IPS-NIHi7 (cell line): ENCODE data around the gene CASTOR1.

Experiments
- DNase-seq: peaks from one replicate; pipeline ENCODE4 v3.0.0; 2012; ENCODE audit warnings: mixed read lengths; ENCODE audit errors: extremely low spot score

CASTOR1 gene

DNA sequence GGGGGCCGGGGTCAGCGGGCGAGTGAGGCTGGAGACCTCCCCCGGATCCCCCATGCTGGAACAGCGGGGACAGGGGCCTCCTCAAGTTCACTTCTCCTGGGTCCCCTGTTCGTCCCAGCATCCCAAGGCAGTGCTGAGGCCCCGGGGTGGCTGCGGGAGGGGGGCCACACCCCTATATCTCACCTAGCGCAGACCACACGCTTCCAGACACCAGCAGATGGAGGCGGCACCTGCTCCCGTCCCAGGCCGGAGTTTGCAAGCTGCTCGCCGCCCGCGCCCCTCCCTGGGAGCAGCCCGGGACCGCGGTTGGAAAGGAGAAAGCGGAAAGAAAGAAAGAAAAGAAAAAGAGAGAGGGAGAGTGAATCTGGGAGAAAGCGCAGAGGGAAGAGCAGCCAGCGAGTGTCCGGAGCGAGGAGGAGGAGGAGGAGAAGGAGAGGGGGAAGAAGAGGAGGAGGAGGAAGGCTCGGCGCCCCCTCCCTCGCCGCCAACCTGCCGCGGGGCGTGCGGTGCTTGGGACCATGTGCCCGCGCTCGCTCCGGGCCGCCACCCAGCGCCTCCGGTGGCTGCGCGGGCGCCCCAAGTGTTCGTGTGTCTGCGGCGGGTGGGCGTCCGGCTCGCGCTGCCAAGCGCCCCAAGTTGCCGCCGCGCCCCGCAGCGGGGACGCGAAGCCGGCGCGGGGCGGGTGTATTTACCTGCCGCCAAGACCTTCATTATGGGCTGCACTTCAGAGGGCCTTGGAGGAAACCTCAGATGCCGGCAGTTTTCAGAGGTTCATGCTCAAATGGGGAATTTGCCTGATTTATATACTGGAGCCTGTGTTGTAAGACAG lies 43.1 kb downstream of the CASTOR1 start, which contains the start of gene LIF:
Gene LIF (minus strand): TSS at position 775 of the 829 bp plus-strand sequence. CDS start 64 bp downstream, at position 711.
- DNase-seq: no peak

DNA sequence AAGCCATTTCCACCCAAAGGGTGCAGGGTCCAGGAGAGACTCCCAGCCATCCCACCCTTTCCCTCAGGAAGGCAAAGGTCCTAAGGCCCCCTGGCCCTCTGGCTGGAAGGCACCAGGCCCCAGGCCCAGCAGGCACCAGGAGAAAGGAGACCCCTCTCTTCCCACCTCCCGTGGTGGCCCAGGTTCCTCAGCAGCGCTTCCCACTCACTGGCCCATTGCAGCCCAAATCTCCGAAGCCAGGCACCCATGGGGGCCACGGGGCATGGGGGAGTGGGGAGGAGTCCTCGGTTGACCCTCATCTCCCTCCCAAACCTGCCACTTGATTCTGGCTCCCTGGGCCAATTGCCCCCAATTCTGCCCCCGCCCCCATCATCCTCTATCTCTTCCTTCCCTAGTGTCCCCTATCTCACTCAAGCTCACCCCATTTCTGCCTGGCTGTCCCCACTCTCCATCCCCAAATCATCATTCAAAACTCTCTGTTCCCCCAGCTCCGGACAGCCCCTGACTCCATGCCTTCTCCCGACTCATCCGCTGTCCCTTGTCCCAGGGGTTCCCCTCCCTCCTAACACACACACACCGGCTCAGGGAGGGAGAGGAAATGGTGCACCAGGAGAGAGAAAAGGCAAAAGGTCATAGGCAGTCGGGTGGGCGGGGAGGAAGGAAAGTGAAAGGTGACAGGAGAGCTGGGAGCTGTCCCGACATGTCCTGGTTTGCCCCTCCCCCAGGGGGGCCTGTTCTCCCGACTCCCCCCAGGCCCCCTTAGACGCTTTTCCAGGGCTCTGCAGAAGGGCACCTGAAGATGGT lies 43.9 kb downstream of the CASTOR1 start:
- peak; percentile 69 for DNase-seq

DNA sequence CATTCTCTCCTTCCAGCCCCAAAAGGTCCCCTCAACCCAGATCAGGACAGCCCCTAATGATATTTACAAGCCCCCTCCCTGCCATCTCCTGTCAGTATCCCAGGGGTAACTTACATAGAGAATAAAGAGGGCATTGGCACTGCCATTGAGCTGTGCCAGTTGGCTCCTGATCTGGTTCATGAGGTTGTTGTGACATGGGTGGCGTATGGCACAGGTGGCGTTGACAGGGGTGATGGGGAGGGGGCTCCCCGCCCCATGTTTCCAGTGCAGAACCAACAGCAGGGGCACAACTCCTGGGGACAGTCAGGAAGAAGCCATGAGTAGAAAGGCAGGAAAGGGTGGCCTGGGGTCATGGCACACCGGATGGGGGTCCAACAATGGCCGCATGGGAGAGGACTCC lies 44.7 kb downstream of the CASTOR1 start:
- no peak for DNase-seq

DNA sequence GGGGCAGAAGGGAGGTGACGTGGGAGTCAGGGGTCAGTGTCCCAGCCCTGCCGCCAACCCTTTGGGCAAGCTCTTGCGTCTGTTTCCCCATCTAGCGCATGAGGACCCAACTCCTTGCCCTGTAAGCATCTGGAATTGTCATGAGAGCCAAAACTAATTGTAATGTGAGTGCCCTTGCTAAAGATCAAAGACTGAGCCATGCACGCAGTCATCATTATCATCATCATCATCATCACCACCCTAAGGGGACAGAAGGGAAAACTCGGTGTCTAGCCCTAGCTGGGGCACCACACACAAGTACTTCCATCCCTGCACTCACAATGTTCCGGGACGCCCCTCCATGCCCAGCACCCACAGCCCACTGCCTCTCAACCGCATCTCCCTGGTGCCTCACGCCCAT lies 45.2 kb downstream of the CASTOR1 start:
- DNase-seq: no peak

DNA sequence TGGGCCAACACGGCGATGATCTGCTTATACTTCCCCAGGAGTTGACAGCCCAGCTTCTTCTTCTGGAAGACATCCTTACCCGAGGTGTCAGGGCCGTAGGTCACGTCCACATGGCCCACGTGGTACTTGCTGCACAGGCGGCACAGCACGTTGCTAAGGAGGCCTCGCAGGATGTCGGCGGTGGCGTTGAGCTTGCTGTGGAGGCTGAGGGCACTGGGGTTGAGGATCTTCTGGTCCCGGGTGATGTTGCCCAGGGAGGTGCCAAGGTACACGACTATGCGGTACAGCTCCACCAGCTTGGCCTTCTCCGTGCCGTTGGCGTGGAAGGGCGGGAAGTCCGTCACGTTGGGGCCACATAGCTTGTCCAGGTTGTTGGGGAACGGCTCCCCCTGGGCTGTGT lies 45.6 kb downstream of the CASTOR1 start:
- no peak for DNase-seq

DNA sequence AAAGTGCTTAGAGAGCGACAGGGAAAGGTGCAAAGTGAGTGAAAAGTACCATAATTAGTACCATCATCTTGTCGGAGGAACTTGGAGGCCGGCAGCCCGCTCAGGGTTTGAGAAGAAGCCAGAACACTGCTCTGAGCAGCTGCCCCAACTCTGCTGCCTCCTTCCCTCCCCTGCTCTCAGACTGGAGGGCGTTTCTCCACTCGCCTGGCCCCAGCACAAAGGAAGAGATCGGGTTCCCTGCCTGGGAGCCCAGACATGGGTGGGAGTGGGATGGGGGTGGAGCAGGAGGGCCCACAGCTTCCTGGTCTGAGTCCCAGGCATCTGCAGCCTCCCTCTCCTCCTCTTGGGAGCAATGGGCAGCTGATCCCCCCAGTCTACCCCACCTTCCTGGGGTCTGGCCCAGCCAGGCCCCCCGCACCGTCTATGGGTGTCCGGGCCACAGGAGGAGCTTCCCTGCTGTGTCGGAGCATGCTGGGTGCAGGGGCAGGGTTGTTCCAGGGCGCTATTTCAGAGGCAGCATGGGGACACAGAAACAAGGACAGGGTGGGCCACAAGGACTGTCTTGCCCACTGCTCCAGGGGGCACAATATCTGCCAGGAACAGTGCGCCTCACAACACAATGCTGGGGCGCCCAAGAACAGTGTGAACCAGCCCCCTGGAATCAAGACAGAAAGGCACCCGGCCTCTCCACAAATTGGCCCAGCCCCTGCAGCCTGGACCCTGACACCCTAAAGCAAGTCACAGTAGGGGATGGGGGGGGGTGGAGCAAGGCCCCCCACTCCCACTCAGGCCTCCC lies 47.5 kb downstream of the CASTOR1 start:
- no peak for DNase-seq

DNA sequence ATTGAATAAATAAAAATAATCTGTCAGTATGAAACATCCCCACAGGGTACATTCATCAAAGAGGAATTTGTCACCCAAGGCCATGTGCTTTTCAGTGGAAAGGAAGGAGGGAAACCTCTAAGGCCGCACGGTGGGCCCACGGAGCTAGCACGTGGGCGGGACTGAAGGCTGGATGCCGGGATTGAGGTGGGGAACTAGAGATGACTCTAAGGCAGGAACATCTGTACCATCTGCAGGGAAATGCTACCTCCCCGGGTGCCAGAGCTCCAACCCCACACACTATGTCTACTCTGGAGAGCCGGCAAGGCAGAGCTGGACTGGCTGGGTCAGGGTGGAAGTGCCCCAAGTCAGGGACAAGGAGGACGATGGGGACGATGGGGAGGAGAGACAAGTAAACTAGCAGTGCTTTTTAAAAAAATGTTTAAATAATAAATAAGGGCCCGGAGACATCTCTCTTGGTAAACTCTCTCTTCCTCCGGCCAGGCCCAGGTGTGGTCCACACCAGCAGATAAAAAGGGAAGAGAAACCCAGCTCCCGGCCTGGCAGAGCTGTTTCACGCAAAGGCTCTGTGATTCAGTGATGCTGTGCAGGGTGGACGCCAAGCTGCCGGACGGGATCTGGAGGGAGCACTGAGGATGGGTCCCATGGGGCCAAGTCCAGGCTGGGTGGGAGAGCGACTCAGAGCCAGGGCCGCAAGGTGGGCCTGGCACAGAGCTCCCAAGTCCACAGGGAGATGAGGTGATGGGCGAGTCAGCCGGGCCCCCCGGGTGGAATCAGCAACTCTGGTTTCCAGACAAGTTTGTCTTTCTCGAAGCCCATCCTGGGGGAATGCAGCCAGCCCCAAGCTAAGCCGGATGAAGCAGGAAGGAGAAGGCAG lies 48.5 kb downstream of the CASTOR1 start:
- no peak for DNase-seq

DNA sequence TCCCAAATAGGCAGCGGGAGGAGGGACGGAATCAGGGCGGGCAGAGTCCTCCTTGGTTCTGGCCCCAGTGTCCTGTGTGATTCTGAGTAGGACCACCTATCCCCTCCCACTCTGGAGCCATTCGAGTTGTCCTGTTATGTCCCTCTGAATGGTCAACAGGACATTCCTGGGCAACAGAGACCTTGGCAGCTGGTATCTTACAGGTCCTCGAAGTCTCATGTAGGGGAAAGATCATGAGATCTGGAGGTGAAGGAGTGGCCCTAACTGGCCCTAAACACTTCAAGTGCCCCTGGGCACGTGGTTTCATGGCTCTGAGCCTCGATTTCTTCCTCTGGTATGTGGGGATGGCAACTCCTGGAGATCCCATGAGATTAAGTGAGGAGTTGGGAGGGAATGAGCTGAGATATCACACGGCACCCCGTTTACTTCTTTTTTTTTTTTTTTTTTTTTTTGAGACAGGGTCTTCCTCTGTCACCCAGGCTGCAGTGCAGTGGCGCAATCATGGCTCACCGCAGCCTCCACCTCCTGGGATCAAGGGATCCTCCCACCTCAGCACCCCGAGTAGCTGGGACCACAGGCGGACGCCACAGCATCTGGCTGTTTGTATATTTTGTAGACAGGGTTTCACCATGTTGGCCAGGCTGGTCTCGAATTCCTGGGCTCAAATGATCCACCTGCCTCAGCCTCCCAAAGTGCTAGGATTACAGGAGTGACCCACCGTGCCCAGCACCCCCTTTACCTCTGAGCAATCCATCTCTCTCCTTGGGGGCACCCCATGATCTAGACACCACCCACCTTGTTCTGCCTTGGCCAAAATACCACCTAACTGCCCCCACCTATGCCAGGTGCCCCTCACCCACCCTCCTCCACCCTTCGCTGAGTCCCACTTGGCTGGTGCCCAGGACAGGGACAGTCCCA lies 49.6 kb downstream of the CASTOR1 start:
- no peak for DNase-seq

DNA sequence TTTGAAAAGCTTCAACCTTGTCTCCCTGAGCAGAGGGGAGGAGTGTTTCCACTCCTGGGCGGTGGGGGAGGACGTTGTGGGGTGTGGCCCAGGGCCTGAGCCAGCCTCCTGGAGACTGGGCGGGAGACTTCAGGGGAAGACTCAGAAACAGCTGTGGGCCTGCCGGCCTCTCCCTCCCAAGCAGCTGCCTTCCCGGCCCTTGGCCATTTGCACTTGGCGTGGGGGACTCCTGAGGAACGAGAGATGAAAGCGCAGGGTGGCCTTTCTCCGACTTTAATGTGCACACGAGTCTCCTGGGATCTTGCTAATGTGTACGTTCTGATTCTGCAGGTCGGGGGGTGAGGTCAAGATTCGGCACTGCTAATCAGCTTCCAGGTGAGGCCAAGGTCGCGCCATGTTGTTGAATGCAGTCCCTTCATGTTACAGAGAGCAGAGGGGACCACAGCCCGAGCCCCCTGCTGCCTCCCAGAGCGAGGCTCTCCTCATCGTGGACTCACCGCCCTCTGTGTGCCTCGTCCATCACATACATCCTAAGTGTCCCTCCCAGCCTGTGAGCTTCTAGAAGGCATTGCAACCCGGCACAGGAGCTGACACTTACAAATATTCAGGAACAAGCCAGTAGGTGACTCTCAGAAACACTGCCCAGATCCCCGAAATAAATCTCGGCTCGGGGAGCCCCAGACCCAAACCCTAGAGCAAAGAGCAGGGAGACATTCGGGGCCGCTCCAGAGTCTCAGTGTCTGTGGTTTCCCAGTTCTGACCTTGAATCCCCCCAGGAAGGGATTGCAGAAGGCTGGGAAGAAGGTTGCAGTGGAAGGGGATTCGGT lies 50.4 kb downstream of the CASTOR1 start:
- DNase-seq: peak; percentile 68

DNA sequence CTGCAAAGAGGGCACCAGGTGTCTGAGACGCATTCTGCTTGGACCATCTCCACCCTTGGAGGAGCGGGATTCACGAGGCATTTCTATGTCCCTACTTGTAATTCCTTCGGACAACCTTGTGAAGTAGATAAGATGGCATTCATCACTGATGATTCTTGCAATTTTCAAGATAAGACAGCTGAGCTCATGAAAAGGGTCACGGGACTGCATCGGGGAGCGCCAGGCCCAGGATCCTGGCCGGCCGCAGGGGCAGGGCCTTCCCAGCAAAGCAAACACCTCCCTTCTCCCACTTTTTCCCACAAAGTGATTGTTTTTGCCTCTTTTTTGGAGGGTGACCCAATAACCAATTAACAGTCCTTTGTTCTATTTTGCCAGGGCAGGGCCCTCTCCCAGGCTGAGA lies 51.2 kb downstream of the CASTOR1 start:
- DNase-seq: no peak

DNA sequence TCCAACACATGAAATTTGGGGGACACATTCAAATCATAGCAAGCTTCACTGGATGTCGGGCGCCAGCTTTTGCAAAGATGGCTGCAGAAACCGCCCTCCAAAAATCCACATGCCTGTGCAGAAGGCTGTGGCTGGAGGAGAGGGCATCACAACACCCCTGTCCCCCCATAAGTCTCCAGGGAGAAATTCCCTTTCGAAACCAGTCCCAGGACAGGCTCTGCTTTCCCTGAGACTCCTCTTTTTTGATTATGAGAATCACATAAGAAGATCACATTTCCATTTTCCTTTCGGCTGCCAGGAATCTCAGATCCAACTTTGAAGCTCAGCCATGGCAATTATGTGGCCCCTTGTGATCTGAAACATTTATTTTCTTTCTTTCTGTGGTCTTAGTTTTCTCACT lies 52.4 kb downstream of the CASTOR1 start:
- DNase-seq: no peak

DNA sequence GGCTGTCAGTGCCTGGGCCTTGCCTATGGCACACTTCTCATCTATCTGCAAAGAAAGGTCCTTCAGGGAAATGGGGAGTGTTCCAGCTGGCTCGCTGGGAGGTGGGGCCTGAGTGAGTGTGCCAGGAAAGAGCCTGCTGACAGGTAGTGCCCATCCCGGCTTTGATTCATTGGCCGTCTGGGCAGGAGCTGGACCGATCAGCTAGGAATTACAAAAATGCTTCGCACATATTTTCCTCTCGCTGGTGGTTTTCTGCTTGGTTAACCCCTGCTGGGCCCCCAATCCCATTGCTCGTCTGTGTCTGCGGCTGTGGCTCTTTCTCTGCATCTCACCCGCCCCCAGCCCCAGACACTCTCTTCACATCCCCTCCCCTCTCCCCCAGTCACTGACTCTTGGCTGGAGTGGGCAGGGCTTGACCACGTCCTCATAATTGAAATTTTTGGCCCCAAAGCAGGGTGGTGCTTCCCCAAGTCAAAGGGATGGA lies 53.6 kb downstream of the CASTOR1 start:
- DNase-seq: no peak
